SK-N-SH (cell line): Measurements from ENCODE around the gene NEK10. TPM values are rescaled to one million over a fixed set of nuclear protein-coding genes. Genes with fewer than 3 reads are reported as not detected.

Experiments used
- CTCF ChIA-PET: fragments of 300-600, 350-600 bp; formaldehyde crosslinking; extraction: SDS; loops from one replicate; lab custom pipeline; 2021; lab: Yijun Ruan, JAX
- POLR2A ChIA-PET: fragments of 350-600 bp; sonication (Branson Sonifier 250); formaldehyde crosslinking; extraction: SDS; loops from one replicate; lab custom pipeline; 2020; ENCODE audit warnings: antibody characterized with exemption, inconsistent platforms; lab: Yijun Ruan, JAX
- DNase-seq: peaks from one replicate; pipeline ENCODE4 v3.0.0; 2012
- H2AFZ ChIP-seq: fragments of 200-600 bp; sonication (generic); 2 replicates; pipeline ENCODE4 v1.8.1; 2016; ENCODE audit warnings: antibody characterized with exemption, mild to moderate bottlenecking, low read depth
- H3F3A ChIP-seq: fragments of 200-600 bp; sonication (generic); replicated peaks from 2 replicates; pipeline ENCODE3; 2016; ENCODE audit warnings: antibody characterized with exemption, mild to moderate bottlenecking; ENCODE audit not compliant: insufficient read depth
- H3K27ac ChIP-seq, 2 experiments: fragments of 200-500 bp in 1 of 2; fragments of 200-600 bp in 1 of 2; sonication (Bioruptor generic) in 1 of 2; sonication (generic), shearing (Covaris generic) in 1 of 2; 2 replicates each; pipeline versions ENCODE4 v1.5.1 to v1.6.1; 2014 to 2016; ENCODE audit warnings: low read depth in 2 of 2, inconsistent platforms in 1 of 2, low read length in 1 of 2, mild to moderate bottlenecking in 1 of 2, mixed read lengths in 1 of 2
- H3K27me3 ChIP-seq: fragments of 200-600 bp; sonication (generic), shearing (Covaris generic); 2 replicates; pipeline ENCODE4 v1.6.1; 2016; ENCODE audit warnings: mixed run types; ENCODE audit not compliant: insufficient read depth
- H3K36me3 ChIP-seq, 2 experiments: fragments of 200-500 bp in 1 of 2; fragments of 200-600 bp in 1 of 2; sonication (Bioruptor generic) in 1 of 2; sonication (generic) in 1 of 2; replicated peaks in 1 of 2; 2 replicates each; pipeline versions ENCODE3 to v1.5.1; 2014 to 2016; ENCODE audit warnings: low read length in 1 of 2, mild to moderate bottlenecking in 1 of 2; ENCODE audit not compliant: insufficient read depth in 2 of 2, control insufficient read depth in 1 of 2
- H3K4me1 ChIP-seq, 2 experiments: fragments of 200-500 bp in 1 of 2; fragments of 200-600 bp in 1 of 2; sonication (Bioruptor generic) in 1 of 2; sonication (generic), shearing (Covaris generic) in 1 of 2; 2 replicates each; pipeline versions ENCODE4 v1.5.1 to v1.6.1; 2014 to 2016; ENCODE audit warnings: low read depth in 1 of 2, low read length in 1 of 2, mixed run types in 1 of 2; ENCODE audit not compliant: insufficient read depth in 2 of 2, control insufficient read depth in 1 of 2
- H3K4me2 ChIP-seq: fragments of 200-600 bp; sonication (generic), shearing (Covaris generic); 2 replicates; pipeline ENCODE4 v1.6.1; 2017; ENCODE audit warnings: mixed run types
- H3K4me3 ChIP-seq, 2 experiments: fragments of 200-500 bp in 1 of 2; fragments of 200-600 bp in 1 of 2; sonication (Bioruptor generic) in 1 of 2; sonication (generic), shearing (Covaris generic) in 1 of 2; 2 replicates each; pipeline versions ENCODE4 v1.5.1 to v1.8.1; 2014 to 2016; ENCODE audit warnings: low read depth in 2 of 2, inconsistent platforms in 1 of 2, low read length in 1 of 2, mild to moderate bottlenecking in 1 of 2, mixed read lengths in 1 of 2, moderate library complexity in 1 of 2
- H3K79me2 ChIP-seq: fragments of 200-600 bp; sonication (generic); 2 replicates; pipeline ENCODE4 v1.8.1; 2017; ENCODE audit warnings: mild to moderate bottlenecking; ENCODE audit not compliant: insufficient read depth
- H3K9ac ChIP-seq: fragments of 200-600 bp; sonication (generic); 2 replicates; pipeline ENCODE4 v1.6.1; 2017; ENCODE audit warnings: mixed run types
- H3K9me2 ChIP-seq: fragments of 200-600 bp; sonication (generic); 2 replicates; pipeline ENCODE4 v1.6.1; 2017; ENCODE audit warnings: mixed run types
- H3K9me3 ChIP-seq: fragments of 200-600 bp; sonication (generic); 2 replicates; pipeline ENCODE4 v1.6.1; 2017; ENCODE audit warnings: mixed run types, mild to moderate bottlenecking, moderate library complexity
- H4K20me1 ChIP-seq: fragments of 200-600 bp; sonication (generic); 2 replicates; pipeline ENCODE4 v1.6.1; 2017; ENCODE audit warnings: mild to moderate bottlenecking, mixed run types; ENCODE audit not compliant: insufficient read depth
- CHD2 ChIP-seq: fragments of 150-350 bp; IDR thresholded peaks from 2 replicates; pipeline ENCODE4 v1.6.1; 2018; ENCODE audit warnings: low read length; ENCODE audit not compliant: partially characterized antibody
- FOXM1 ChIP-seq: IDR thresholded peaks from 2 replicates; pipeline ENCODE4 v1.4.0; 2012; ENCODE audit warnings: low read depth, mild to moderate bottlenecking
- IRF3 ChIP-seq: fragments of 150-350 bp; IDR thresholded peaks from 2 replicates; pipeline ENCODE4 v1.6.1; 2016; ENCODE audit warnings: mild to moderate bottlenecking, low read depth, low read length
- MXI1 ChIP-seq: IDR thresholded peaks from 2 replicates; pipeline ENCODE4 v1.6.1; 2012; ENCODE audit warnings: mild to moderate bottlenecking, low read depth, low read length, improper control_type of control experiment
- NRF1 ChIP-seq: IDR thresholded peaks from 2 replicates; pipeline ENCODE4 v1.6.1; 2012; ENCODE audit warnings: low read depth, mild to moderate bottlenecking, low read length
- PBX3 ChIP-seq: IDR thresholded peaks from 2 replicates; pipeline ENCODE4; 2012
- POLR2AphosphoS5 ChIP-seq: IDR thresholded peaks from 2 replicates; pipeline ENCODE4 v1.6.1; 2012; ENCODE audit warnings: low read depth, low read length
- RAD21 ChIP-seq: IDR thresholded peaks from 2 replicates; pipeline ENCODE4 v1.6.1; 2012; ENCODE audit warnings: mild to moderate bottlenecking, low read length
- RCOR1 ChIP-seq: fragments of 150-350 bp; IDR thresholded peaks from 2 replicates; pipeline ENCODE4 v1.6.1; 2017; ENCODE audit warnings: antibody characterized with exemption, low read length
- RFX5 ChIP-seq: IDR thresholded peaks from 2 replicates; pipeline ENCODE4 v1.6.1; 2012; ENCODE audit warnings: mild to moderate bottlenecking, improper control_type of control experiment, low read length
- RXRA ChIP-seq: IDR thresholded peaks from 2 replicates; pipeline ENCODE4 v1.4.0; 2012; ENCODE audit warnings: low read depth, mild to moderate bottlenecking, borderline replicate concordance
- SIN3A ChIP-seq: IDR thresholded peaks from 2 replicates; pipeline ENCODE4 v1.6.1; 2012; ENCODE audit warnings: low read depth, mild to moderate bottlenecking, low read length, moderate library complexity, borderline replicate concordance
- TAF1 ChIP-seq: IDR thresholded peaks from 2 replicates; pipeline ENCODE4 v1.6.1; 2012; ENCODE audit warnings: low read depth, mild to moderate bottlenecking, low read length, moderate library complexity, borderline replicate concordance
- TCF12 ChIP-seq: IDR thresholded peaks from 2 replicates; pipeline ENCODE4 v1.4.0; 2012
- YY1 ChIP-seq: IDR thresholded peaks from 2 replicates; pipeline ENCODE4 v1.4.0; 2012; ENCODE audit warnings: low read depth, mild to moderate bottlenecking
- WGBS: methylation state at CpG from one replicate; pipeline ENCODE4 v1.1.6; 2017; ENCODE audit warnings: low lambda C conversion rate; 5-methylcytosine and 5-hydroxymethylcytosine counted together
- polyA plus RNA-seq, 3 experiments: library from polyadenylated mRNA; depleted of rRNA; stranded (reverse); fragments of >200 nt; gene quantifications; 2 replicates each; pipeline ENCODE4 v1.2.3, GENCODE V29; 2012

The NEK10 gene
- polyA plus RNA-seq, 1 of the 3 experiments (the other 2 are of a cell fraction) = 1.0 TPM

- Histone ChIP-seq H3K27ac (no peak overlapping the region), H3K4me2 (no peak overlapping the region)
- no peak for DNase-seq
- no peak for TF ChIP-seq PBX3
- no peak for TF ChIP-seq IRF3
- no peak for TF ChIP-seq CHD2
- TF ChIP-seq POLR2AphosphoS5 = no peak
- TF ChIP-seq NRF1 = no peak
- TF ChIP-seq, all 33 proteins: peak for 0
- no peaks in the 10 kb centered on the region for H3K79me2 ChIP-seq
- POLR2A ChIA-PET = no interaction called here
- no peaks in the 10 kb centered on the region for H3F3A ChIP-seq
- no peak overlapping the region for H3K9ac ChIP-seq
- H3K4me3 ChIP-seq = no peak overlapping the region
- no peaks in the 10 kb centered on the region for H3K27me3 ChIP-seq
- H4K20me1 ChIP-seq = no peaks in the 10 kb centered on the region
- no peaks in the 10 kb centered on the region for H3K36me3 ChIP-seq
- CTCF ChIA-PET = no interaction called here
- H2AFZ ChIP-seq = no peak overlapping the region
- H3K4me1 ChIP-seq = no peaks in the 10 kb centered on the region; a peak in 1 of 4 replicates
- WGBS = 15% methylated on average over 2 of the region's 2 CpGs
- H3K9me2 ChIP-seq = no peaks in the 10 kb centered on the region; the same call in 1 of the 2 replicates
- H3K9me3 ChIP-seq = no peaks in the 10 kb centered on the region
Observed at GRCh38 chr3:27081992-27082607, 287.1 kb downstream of the NEK10 start.

GRCh38 chr3:27081566-27081965 lies 287.6 kb downstream of the NEK10 start:
- 19% methylated on average over 5 of the region's 5 CpGs for WGBS
- no peak for DNase-seq
- Histone ChIP-seq H3K27me3 (no peaks in the 10 kb centered on the region), H3K4me2 (no peak overlapping the region), H3K36me3 (no peaks in the 10 kb centered on the region), H3K9ac (no peak overlapping the region)
- TF ChIP-seq RFX5 (no peak), RCOR1 (no peak), CHD2 (no peak), SIN3A (no peak), TCF12 (no peak), RAD21 (no peak), FOXM1 (no peak), YY1 (no peak), TAF1 (no peak), MXI1 (no peak), RXRA (no peak)
- TF ChIP-seq, all 33 proteins: peak for 0
- Histone ChIP-seq H3K9me2 (no peaks in the 10 kb centered on the region; the same call in 1 of the 2 replicates), H3K4me3 (no peak overlapping the region), H4K20me1 (no peaks in the 10 kb centered on the region), H3K9me3 (no peaks in the 10 kb centered on the region), H3K4me1 (no peaks in the 10 kb centered on the region; a peak in 1 of 4 replicates), H2AFZ (no peak overlapping the region), H3F3A (no peaks in the 10 kb centered on the region), H3K27ac (no peak overlapping the region), H3K79me2 (no peaks in the 10 kb centered on the region)
- CTCF ChIA-PET = interaction anchor here (1.2 kb wide), 1 partner anchor 16 kb away, joined by 4 read pairs; no protein-coding TSS in a partner anchor
- POLR2A ChIA-PET = no interaction called here
